Measurements from ENCODE around the gene PPP1R14D.

PPP1R14D gene

DNA sequence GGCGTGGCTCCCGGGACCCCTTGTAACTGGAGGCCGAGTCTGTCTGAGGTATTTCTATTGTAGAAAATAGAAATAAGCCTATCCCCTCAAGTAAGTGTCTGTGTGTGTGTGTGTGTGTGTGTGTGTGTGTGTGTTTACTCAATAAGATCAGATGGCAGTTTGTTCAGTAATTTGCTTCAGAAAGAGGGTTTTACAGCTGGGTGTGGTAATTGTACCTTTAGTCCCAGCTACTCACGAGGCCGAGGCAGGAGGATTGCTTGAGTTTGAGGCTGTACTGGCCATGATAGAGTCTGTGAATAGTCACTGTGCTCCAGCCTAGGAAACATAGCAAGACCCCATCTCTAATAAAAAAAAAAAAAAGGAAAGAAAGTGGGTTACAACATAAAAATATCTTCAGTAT is 24.0 kb upstream of the PPP1R14D start:
- DNase-seq: no peak

GRCh38 chr15:40850576-40851112 is 22.1 kb upstream of the PPP1R14D start:
- no peak for DNase-seq

DNA sequence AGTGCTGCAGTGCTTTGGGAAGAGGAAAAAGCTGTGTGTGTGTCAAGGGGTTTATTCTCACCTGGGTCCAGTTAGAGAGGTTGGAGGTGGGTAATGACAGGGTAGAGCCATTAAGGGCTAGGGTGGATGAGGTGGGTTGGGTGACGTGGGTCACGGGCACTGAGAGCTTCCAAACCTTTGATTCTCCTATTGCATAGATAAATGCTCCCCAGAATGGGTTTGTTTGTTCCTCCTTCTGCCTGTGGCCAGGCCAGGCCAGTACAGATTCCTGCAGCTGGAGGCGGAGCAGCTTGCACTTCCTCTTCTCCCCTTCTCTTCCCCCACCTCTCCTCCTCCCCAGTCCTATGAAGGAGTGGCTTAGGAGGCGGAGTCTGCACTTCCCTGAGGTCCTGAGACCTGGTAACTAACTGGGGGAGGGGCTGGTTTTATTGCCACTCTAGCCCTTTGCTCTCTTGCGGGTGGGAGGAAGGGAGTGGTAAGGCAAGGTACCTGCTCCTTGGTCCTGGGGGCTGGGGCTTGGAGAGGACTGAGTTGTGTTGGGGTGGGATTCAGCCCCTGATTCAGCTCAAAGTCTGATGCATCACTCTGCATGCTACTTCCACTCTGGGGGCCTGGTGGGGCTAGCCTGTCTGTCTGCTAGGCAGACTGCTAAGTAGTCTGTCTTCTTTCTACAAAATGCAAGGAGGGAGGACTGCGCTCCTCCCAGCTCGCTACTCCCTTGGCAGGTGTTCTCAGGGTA is 18.9 kb upstream of the PPP1R14D start:
- DNase-seq: no peak

DNA sequence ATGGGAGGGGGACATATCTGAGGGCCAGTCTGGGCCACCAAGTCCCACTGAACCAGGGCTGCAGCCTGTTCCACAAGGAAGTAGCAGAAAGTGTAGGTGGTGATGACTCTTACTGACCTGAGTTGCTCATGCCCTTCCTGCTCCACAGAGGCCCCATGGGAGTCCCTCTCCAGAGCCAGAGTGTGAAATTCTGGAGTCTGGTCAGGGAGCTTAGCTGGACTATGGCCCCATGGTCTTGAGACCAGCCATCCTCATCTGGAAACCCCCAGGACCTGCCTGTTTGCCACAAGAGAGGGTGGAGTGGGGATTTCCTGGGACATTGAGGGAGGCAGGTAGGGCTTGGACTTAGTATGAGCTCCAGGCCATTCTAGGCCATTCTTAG is 18.3 kb upstream of the PPP1R14D start:
- DNase-seq: no peak

DNA sequence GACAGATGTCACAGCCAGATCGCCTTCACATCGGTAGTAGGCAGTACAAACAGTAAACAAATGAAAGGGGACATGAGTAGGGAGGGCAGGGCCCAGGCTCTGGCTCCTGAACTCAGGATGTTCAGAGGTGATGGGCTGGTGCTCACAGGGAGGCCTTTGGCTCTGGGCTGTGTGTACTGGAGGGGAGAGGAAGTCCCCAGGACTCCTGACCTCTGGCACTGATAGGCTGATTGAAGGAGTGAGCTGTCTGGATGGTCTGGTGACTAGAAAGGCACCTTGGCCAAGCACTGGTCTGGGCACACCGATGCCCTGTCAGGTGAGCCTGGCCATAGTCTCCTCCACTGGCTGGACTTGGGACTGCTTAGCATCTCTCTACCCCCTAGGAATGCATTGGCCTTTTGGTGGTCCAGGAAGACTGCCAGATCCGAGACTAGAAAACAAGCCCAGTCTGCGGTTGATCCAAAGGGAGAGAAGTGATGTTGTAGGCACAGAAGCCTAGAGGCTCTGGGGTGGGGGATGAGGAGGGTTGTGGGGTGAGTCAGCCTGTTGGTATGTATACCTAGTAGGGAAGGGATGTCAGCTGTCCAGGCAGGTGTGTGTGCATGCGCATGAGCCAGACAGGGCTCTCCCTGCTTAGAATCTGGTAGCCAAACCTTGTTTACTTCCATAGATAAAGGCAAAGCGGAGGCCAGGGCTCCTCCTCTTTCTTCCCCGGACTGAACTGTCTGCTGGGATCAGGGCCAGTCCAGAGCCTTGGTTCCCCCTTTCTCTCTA is 17.2 kb upstream of the PPP1R14D start:
- no peak for DNase-seq

GRCh38 chr15:40845036-40845435 is 16.5 kb upstream of the PPP1R14D start:
- no peak for DNase-seq

- peak; percentile 24 to 26 for DNase-seq
These were observed 16.2 kb upstream of the PPP1R14D start for GRCh38 chr15:40844696-40845030.

DNA sequence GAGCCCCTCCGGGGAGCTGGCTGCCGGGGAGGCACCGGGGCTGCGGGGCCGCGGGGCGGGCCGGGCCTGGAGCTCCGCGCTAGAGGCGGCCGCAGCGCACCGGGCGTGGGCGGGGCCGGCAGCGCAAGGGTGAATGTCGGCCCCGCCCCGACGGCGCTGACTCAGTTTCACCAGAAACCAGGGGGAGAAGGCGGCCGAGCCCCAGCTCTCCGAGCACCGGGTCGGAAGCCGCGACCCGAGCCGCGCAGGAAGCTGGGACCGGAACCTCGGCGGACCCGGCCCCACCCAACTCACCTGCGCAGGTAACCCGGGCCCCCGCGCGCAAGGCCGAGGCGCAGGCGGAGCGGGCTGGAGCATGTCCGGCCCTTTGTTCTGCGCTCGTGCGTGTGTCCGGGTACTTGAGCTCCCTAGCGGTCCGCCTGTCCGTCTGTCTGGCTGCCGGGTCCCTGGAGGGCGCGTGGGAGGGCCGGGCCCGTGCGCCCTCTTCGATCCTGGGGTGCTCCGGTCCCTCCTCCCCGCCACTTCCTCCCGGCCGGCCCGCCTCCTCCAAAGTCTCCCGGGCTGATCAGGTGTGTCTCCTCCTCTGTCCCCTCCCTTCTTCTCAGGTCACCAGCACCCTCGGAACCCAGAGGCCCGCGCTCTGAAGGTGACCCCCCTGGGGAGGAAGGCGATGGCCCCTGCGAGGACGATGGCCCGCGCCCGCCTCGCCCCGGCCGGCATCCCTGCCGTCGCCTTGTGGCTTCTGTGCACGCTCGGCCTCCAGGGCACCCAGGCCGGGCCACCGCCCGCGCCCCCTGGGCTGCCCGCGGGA is 15.6 kb upstream of the PPP1R14D start, which contains the start of gene SPINT1:
TSS of gene SPINT1 (plus strand) at position 164 of the 811 bp plus-strand sequence. CDS start at position 671, 507 bp downstream.
- peak; percentile 71 to 80 for DNase-seq

DNA sequence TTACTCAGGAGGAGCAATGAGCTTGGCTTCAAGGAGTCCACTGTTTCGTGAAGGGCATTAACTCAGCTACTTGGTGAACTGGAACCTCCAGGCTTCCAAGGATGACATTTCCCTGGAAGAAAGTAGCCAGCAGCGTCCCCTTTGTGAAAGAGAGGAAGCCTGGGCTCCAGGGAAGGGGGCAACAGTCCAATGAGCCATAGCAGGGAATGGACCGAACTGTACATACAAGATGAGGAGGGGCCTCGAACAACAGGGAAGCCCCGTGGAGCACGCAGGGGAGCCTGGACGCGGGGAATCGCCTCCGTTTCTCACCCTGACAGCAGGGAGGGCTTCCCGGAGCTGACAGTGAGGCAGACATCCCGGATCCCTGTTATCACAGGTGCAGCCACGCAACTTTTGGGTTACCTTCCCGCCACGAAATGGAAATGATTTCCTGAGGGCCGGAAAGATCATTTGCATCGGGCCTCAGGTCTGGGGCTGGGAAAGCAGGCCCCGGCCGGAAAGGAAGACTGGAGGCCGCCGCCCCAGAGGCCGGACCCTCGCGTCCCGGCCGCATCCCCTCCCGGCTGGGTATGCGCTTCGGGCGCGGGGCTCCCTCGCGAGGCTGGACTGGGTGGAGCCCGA is 14.9 kb upstream of the PPP1R14D start:
- no peak for DNase-seq

GRCh38 chr15:40841741-40842140 is 13.2 kb upstream of the PPP1R14D start:
- no peak for DNase-seq

- no peak for DNase-seq
These were observed 10.2 kb upstream of the PPP1R14D start for GRCh38 chr15:40838756-40839155.

DNA sequence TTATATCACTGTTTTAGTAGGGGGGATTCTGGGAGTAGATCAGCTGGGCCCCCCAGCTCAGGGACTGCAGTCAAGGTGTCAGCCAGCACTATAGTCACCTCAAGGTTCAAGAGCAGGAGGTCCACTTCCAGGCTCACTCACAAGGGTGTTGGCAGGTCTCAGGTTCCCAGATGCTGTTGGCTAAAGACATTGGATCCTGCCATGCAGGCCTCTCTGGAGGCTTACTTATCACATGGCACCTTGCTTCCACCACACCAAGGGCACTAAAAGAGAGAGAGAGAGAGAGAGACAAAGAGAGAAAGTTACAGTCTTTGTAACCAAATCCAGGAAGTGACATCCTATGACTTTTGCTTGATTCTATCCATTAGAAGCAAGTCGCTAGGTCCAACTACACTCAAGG is 7.5 kb upstream of the PPP1R14D start:
- no peak for DNase-seq

DNA sequence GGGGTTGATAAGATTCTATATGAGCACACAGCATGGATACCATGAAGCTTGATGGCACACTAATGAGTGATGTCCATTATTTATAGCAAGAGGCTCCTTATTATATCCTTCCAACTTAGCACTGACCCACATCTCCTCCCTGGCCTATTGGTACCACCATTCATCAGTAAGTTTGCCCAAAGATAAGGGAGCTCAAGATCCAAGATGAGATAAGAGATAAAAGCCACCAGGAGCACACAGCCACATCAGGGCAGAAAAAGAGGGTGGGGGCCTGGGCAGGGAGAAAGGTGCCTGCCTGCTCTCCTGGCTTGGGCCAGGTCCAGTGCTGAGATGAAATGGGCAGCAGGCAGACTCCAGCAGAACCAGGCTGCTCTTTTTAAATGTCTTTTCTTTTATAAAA is 4.4 kb upstream of the PPP1R14D start:
- no peak for DNase-seq

DNA sequence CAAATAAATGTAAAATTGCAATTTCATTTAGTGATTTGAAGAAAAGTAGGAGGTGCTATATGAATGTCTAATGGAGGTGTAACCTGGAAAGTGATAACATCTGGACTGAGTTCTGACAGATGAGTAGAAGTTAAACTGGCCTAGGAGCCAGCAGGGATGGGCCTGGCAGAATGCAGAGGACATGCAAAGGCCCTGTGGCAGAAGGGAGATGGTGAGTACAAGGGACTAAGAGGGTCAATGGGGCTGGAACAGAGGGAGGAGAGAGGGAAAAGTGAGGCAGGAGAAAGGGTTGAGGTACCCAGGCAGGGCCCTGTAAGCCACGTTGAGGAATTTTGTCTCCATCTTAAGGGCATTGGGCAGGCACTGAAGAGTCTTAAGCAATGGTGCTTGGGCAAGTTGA is 3.4 kb upstream of the PPP1R14D start:
- no peak for DNase-seq

- no peak for DNase-seq
These were observed 2.4 kb upstream of the PPP1R14D start for GRCh38 chr15:40830884-40831283.

- no peak for DNase-seq
These were observed 607 bp upstream of the PPP1R14D start for GRCh38 chr15:40829115-40829514.

DNA sequence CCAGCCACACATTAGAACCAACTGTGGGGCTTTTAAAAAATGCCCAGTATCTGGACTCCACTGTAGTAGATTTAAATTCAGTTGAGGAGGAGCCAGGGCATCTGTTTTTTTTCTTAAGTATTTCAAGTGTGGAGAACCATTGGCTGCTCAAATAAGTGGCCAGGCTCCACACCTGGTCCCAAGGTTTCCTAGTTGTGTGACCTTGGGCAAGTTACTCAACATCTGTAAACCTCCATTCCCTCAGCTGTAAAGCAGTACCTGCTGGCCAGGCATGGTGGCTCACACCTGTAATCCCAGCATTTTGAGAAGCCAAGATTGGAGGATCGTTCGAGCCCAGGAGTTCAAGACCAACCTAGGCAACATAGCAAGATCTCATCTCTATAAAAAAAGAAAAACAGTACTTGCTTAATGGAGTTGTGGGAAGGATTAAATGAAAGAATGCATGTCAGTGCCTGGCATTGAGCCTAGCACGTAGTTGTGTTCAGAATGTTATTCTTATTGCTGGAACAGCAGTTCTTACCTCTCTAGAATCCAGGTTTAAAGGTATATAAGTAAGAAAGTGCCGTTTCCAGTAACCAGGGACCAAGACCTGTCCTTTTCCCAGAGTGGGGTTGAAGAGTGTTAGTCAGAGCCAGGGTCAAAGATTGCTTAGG is 2.0 kb downstream of the PPP1R14D start:
- DNase-seq: no peak

- no peak for DNase-seq
These were observed 2.7 kb downstream of the PPP1R14D start for GRCh38 chr15:40825661-40826422.

DNA sequence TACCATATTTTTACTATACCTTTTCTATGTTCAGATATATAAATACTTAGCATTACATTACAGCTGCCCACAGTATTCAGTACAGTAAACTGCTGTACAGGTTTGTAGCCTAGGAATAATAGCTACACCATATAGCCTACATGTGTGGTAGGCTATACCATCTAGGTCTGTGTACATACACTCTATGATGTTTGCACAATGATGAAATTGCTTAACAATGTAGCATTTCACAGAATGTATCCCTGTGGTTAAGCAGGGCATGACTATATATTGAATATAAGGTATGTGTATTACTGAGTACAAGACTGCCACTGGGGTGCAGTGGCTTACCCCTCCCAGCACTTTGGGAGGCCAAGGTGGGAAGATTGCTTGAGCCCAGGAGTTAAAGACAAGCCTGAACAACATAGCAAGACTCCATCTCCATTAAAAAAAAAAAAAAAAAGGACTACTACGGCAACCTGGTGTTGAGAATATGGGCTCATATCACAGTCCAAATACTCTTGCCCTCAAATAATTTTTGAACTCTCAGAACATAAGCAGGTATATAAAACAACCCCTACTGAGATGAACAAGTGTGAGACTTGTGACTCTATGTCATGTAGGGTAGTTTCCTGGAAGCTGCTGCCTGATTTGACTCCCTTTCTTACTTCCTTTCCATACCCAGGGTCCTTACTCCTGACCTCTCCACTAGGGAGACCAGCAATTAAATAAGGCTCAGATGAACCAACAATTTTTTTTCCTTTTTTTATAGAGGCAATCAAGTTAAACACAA is 4.8 kb downstream of the PPP1R14D start:
- no peak for DNase-seq

DNA sequence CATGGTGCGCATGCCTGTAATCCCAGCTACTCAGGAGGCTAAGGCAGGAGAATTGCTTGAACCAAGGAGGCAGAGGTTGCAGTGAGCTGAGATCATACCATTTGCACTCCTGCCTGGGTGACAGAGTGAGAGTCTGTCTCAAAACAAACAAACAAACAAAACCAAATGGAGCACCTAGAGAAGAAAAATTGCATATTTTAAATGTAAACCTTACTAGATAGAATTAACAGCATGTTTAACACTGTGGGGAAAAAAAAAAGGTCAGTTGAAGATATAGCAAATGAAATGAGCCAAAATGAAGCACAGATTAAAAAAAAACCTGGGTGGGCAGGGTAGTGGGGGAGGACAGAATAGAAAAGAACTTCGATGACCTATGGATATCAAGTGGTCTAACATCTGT is 7.3 kb downstream of the PPP1R14D start:
- DNase-seq: no peak

GRCh38 chr15:40819048-40819447 is 9.5 kb downstream of the PPP1R14D start:
- DNase-seq: no peak

Data from activated CD4-positive, alpha-beta T cell treated with anti-CD3 and anti-CD28 coated beads, Interleukin-2, amount 50 U/mL, for 4 hours (primary cell).